H1 (cell line): ENCODE data around the gene SNAP47. TPM values are rescaled to one million over a fixed set of nuclear protein-coding genes. Genes with fewer than 3 reads are reported as not detected.

Experiments used
- CTCF ChIA-PET: fragments of 300-600 bp; sonication (Branson Sonifier 250); formaldehyde crosslinking; loops from one replicate; lab custom pipeline; 2021; ENCODE audit not compliant: partially characterized antibody; lab: Charles Lee
- POLR2A ChIA-PET: fragments of 300-600 bp; sonication (Branson Sonifier 250); formaldehyde crosslinking; loops from one replicate; lab custom pipeline; 2021; ENCODE audit warnings: inconsistent platforms; ENCODE audit not compliant: partially characterized antibody; lab: Charles Lee
- DNase-seq, 2 experiments: peaks; one replicate each; pipeline versions ENCODE4 v3.0.0 to v3.0.0-alpha.2; 2010 to 2022; ENCODE audit warnings: low spot score in 2 of 2, low read depth in 1 of 2, mixed read lengths in 1 of 2
- FAIRE-seq: peaks from 2 replicates; lab custom pipeline; 2011; peaks lifted over from hg19 to GRCh38; lab: Jason Lieb, UNC
- H2AFZ ChIP-seq: 2 replicates; pipeline ENCODE4 v1.8.1; 2012; ENCODE audit warnings: low read length, inconsistent platforms
- H2AK5ac ChIP-seq: 2 replicates; pipeline ENCODE4 v1.6.1; 2013; ENCODE audit warnings: low read depth, low read length
- H2BK120ac ChIP-seq: replicated peaks from 2 replicates; pipeline ENCODE3; 2013; ENCODE audit warnings: low read depth, low read length, inconsistent platforms
- H2BK12ac ChIP-seq: 2 replicates; pipeline ENCODE4 v1.6.1; 2013; ENCODE audit warnings: low read depth, low read length
- H2BK15ac ChIP-seq: 2 replicates; pipeline ENCODE4 v1.6.1; 2013; ENCODE audit warnings: low read length
- H2BK20ac ChIP-seq: 2 replicates; pipeline ENCODE4 v1.6.1; 2013; ENCODE audit warnings: low read length
- H2BK5ac ChIP-seq: 2 replicates; pipeline ENCODE4 v1.6.1; 2013; ENCODE audit warnings: low read depth, low read length
- H3K14ac ChIP-seq: 2 replicates; pipeline ENCODE4 v1.6.1; 2013; ENCODE audit warnings: inconsistent platforms; ENCODE audit not compliant: insufficient read length
- H3K18ac ChIP-seq: 2 replicates; pipeline ENCODE4 v1.6.1; 2013; ENCODE audit warnings: low read length; ENCODE audit errors: extremely low read depth
- H3K23ac ChIP-seq: 2 replicates; pipeline ENCODE4 v1.6.1; 2013; ENCODE audit warnings: inconsistent platforms; ENCODE audit not compliant: insufficient read length
- H3K23me2 ChIP-seq: 2 replicates; pipeline ENCODE4 v1.6.1; 2013; ENCODE audit warnings: low read depth, low read length
- H3K27ac ChIP-seq: 2 replicates; pipeline ENCODE4 v1.6.1; 2011; ENCODE audit warnings: low read depth, low read length, inconsistent platforms
- H3K27me3 ChIP-seq, 4 experiments: replicated peaks in 1 of 4; 1 replicate in 1 of 4; 2 replicates in 3 of 4; pipeline versions ENCODE4 v1.6.1 to v1.8.1; 2011 to 2013; ENCODE audit warnings: low read length in 3 of 4, mild to moderate bottlenecking in 3 of 4, inconsistent platforms in 2 of 4, mixed read lengths in 2 of 4, moderate library complexity in 1 of 4; ENCODE audit not compliant: control insufficient read depth in 3 of 4, insufficient read depth in 3 of 4; ENCODE audit errors: extremely low read depth in 1 of 4
- H3K36me3 ChIP-seq, 4 experiments: 2 replicates each; pipeline versions ENCODE4 v1.6.1 to v1.8.1; 2011 to 2013; ENCODE audit warnings: mild to moderate bottlenecking in 4 of 4, low read length in 3 of 4, moderate library complexity in 2 of 4, control low read depth in 1 of 4, inconsistent platforms in 1 of 4; ENCODE audit not compliant: insufficient read depth in 4 of 4, control insufficient read depth in 2 of 4
- H3K4ac ChIP-seq: replicated peaks from 2 replicates; pipeline ENCODE3; 2013; ENCODE audit warnings: low read length, low read depth, mixed read lengths, inconsistent platforms; ENCODE audit not compliant: insufficient read length
- H3K4me1 ChIP-seq, 4 experiments: replicated peaks in 1 of 4; 1 replicate in 1 of 4; 2 replicates in 3 of 4; pipeline versions ENCODE4 v1.6.1 to v1.8.1; 2011 to 2013; ENCODE audit warnings: low read length in 3 of 4, inconsistent platforms in 2 of 4, mixed read lengths in 1 of 4; ENCODE audit not compliant: insufficient read depth in 4 of 4, control insufficient read depth in 3 of 4
- H3K4me2 ChIP-seq, 2 experiments: 2 replicates each; pipeline versions ENCODE4 v1.6.1 to v1.8.1; 2011 to 2013; ENCODE audit warnings: low read depth in 2 of 2, low read length in 2 of 2, control low read depth in 1 of 2, inconsistent platforms in 1 of 2, mild to moderate bottlenecking in 1 of 2; ENCODE audit not compliant: insufficient read depth in 1 of 2
- H3K4me3 ChIP-seq, 4 experiments: fragments of 200-600, 300-600 bp in 1 of 4; sonication (generic), shearing (Covaris generic), sonication (Bioruptor Twin) in 1 of 4; 2 replicates each; pipeline versions ENCODE4 v1.5.1 to v1.8.1; 2011 to 2016; ENCODE audit warnings: low read length in 4 of 4, low read depth in 3 of 4, control low read depth in 2 of 4, inconsistent platforms in 2 of 4, mild to moderate bottlenecking in 2 of 4, mixed read lengths in 1 of 4, moderate library complexity in 1 of 4; ENCODE audit not compliant: insufficient read depth in 2 of 4; ENCODE audit errors: extremely low read depth in 1 of 4
- H3K56ac ChIP-seq: replicated peaks from 2 replicates; pipeline ENCODE3; 2013; ENCODE audit warnings: low read depth, mild to moderate bottlenecking, mixed read lengths, low read length, inconsistent platforms; ENCODE audit not compliant: insufficient read length
- H3K79me1 ChIP-seq: 2 replicates; pipeline ENCODE4 v1.6.1; 2013; ENCODE audit warnings: low read depth, low read length, control low read depth
- H3K79me2 ChIP-seq, 2 experiments: 2 replicates each; pipeline versions ENCODE4 v1.6.1 to v1.8.1; 2012 to 2013; ENCODE audit warnings: low read length in 2 of 2, mild to moderate bottlenecking in 2 of 2, inconsistent platforms in 1 of 2; ENCODE audit not compliant: insufficient read depth in 2 of 2, control insufficient read depth in 1 of 2
- H3K9ac ChIP-seq, 4 experiments: replicated peaks in 1 of 4; 1 replicate in 1 of 4; 2 replicates in 3 of 4; pipeline versions ENCODE4 v1.6.1 to v1.8.1; 2011 to 2013; ENCODE audit warnings: low read depth in 3 of 4, low read length in 3 of 4, control low read depth in 2 of 4, mild to moderate bottlenecking in 2 of 4, moderate library complexity in 2 of 4, inconsistent platforms in 1 of 4; ENCODE audit errors: extremely low read depth in 1 of 4
- H3K9me3 ChIP-seq, 2 experiments: 2 replicates each; pipeline versions ENCODE4 v1.6.1 to v1.8.1; 2012 to 2013; ENCODE audit warnings: mild to moderate bottlenecking in 2 of 2, moderate library complexity in 2 of 2, control low read depth in 1 of 2, inconsistent platforms in 1 of 2, low read depth in 1 of 2, low read length in 1 of 2, mixed read lengths in 1 of 2; ENCODE audit not compliant: insufficient read depth in 2 of 2
- H4K20me1 ChIP-seq, 2 experiments: replicated peaks in 1 of 2; 2 replicates each; pipeline versions ENCODE3 to v1.8.1; 2011 to 2013; ENCODE audit warnings: inconsistent platforms in 2 of 2, low read length in 2 of 2, mild to moderate bottlenecking in 1 of 2; ENCODE audit not compliant: insufficient read depth in 2 of 2, control insufficient read depth in 1 of 2
- H4K5ac ChIP-seq: 2 replicates; pipeline ENCODE4 v1.6.1; 2013; ENCODE audit warnings: low read length, low read depth, mixed read lengths, inconsistent platforms; ENCODE audit not compliant: insufficient read length
- H4K8ac ChIP-seq: 2 replicates; pipeline ENCODE4 v1.8.0; 2013; ENCODE audit warnings: mild to moderate bottlenecking, moderate library complexity, low read length, inconsistent platforms; ENCODE audit not compliant: insufficient read depth; ENCODE audit errors: extremely low read depth
- H4K91ac ChIP-seq: replicated peaks from 2 replicates; pipeline ENCODE3; 2013; ENCODE audit warnings: low read length, mixed read lengths, inconsistent platforms; ENCODE audit not compliant: insufficient read length
- BRCA1 ChIP-seq: IDR thresholded peaks from 2 replicates; pipeline ENCODE4 v1.6.1; 2012; ENCODE audit warnings: low read depth, low read length, improper control_type of control experiment
- FOSL1 ChIP-seq: IDR thresholded peaks from 2 replicates; pipeline ENCODE4 v1.6.1; 2011; ENCODE audit warnings: mild to moderate bottlenecking, low read depth, low read length, moderate library complexity; ENCODE audit not compliant: insufficient read depth
- HDAC6 ChIP-seq: IDR thresholded peaks from one replicate; pipeline ENCODE4 v1.7.1; 2012; ENCODE audit warnings: low read depth, mild to moderate bottlenecking, inconsistent platforms, low read length, moderate library complexity
- MAX ChIP-seq: IDR thresholded peaks from 2 replicates; pipeline ENCODE4 v1.6.1; 2012; ENCODE audit warnings: inconsistent platforms
- NANOG ChIP-seq: IDR thresholded peaks from 2 replicates; pipeline ENCODE4 v1.6.1; 2011; ENCODE audit warnings: low read length, low read depth, mild to moderate bottlenecking, inconsistent platforms; ENCODE audit not compliant: insufficient read depth, poor library complexity, severe bottlenecking
- NRF1 ChIP-seq: IDR thresholded peaks from 2 replicates; pipeline ENCODE4 v1.6.1; 2011; ENCODE audit warnings: mild to moderate bottlenecking, low read depth, low read length, improper control_type of control experiment
- POU5F1 ChIP-seq: IDR thresholded peaks from 2 replicates; pipeline ENCODE4 v1.6.1; 2011; ENCODE audit warnings: low read depth, mild to moderate bottlenecking, low read length, moderate library complexity
- RFX5 ChIP-seq: IDR thresholded peaks from 2 replicates; pipeline ENCODE4 v1.6.1; 2011; ENCODE audit warnings: low read depth, low read length, improper control_type of control experiment, borderline replicate concordance
- SIN3A ChIP-seq, 2 experiments: IDR thresholded peaks in 1 of 2; conservative IDR thresholded peaks in 1 of 2; 2 replicates each; pipeline ENCODE4 v1.6.1; 2011 to 2012; ENCODE audit warnings: low read length in 2 of 2, improper control_type of control experiment in 1 of 2, low read depth in 1 of 2, mild to moderate bottlenecking in 1 of 2
- SP4 ChIP-seq: IDR thresholded peaks from 2 replicates; pipeline ENCODE4 v1.6.1; 2012; ENCODE audit warnings: low read length, inconsistent platforms
- TBP ChIP-seq: IDR thresholded peaks from 2 replicates; pipeline ENCODE4 v1.6.1; 2011; ENCODE audit warnings: low read depth, low read length, improper control_type of control experiment
- WGBS, 2 experiments: shearing (Covaris generic) in 1 of 2; methylation state at CpG; one replicate each; pipeline versions ENCODE4 v1.1.6 to v1.1.7; 2013 to 2015; ENCODE audit warnings: low lambda C conversion rate in 2 of 2, mixed read lengths in 2 of 2, inconsistent platforms in 1 of 2, low coverage in 1 of 2, missing lambda C conversion rate in 1 of 2; ENCODE audit not compliant: insufficient replicate concordance in 2 of 2, insufficient coverage in 1 of 2, insufficient read length in 1 of 2; ENCODE audit errors: extremely low coverage in 1 of 2, missing lambda C conversion rate in 1 of 2; 5-methylcytosine and 5-hydroxymethylcytosine counted together
- polyA plus RNA-seq, 7 experiments: library from polyadenylated mRNA; depleted of rRNA in 3 of 7; stranded (reverse) in 5 of 7; unstranded in 2 of 7; fragments of >200 nt in 5 of 7; fragments of 200-250 nt in 2 of 7; gene quantifications; 1 replicate in 5 of 7; 2 replicates in 1 of 7; 4 replicates in 1 of 7; pipeline versions ENCODE4 v1.2.1 to v1.2.3, GENCODE V29; 2011 to 2013; ENCODE audit warnings: missing spikeins in 2 of 7, mixed read lengths in 2 of 7
- total RNA-seq: library from RNA; stranded (reverse); fragmentation: NEBNext Ultra II Directional; extraction: Animal tissue kit (Norgen Biotek cat#: 25700); gene quantifications from 2 replicates; pipeline ENCODE4 v1.2.1, GENCODE V29; 2021

The SNAP47 gene
- total and polyA plus RNA-seq, 2 of the 8 experiments (the other 6 are each of a cell fraction or from before 2014, with no cell fraction given): 37.6 to 42.2 TPM

- Histone ChIP-seq H3K36me3 (peaks cover 6 to 23% (median 11%) of the 10 kb centered on the region in 4 experiments; a peak in 6 of 8 replicates), H2BK15ac (0 out of 2 replicates have a peak overlapping the region, but pooled peaks have one; percentile 16), H4K8ac (no peak overlapping the region), H3K23me2 (peaks cover 5% of the 10 kb centered on the region), H3K27ac (no peak overlapping the region), H3K18ac (peak overlapping the region; percentile 15; the same call in 1 of the 2 replicates), H3K4me2 (peak overlapping the region; percentile 84 to 100), H3K56ac (no peak overlapping the region), H2BK20ac (no peak overlapping the region), H2BK5ac (peak overlapping the region; percentile 26; the same call in 1 of the 2 replicates), H3K9ac (peak overlapping the region in 3 of 4 experiments; percentile 31 to 66 (median 54); a peak in 6 of 7 replicates), H3K27me3 (no peaks in the 10 kb centered on the region), H3K79me1 (0 out of 2 replicates have a peak, but pooled peaks cover 3% of the 10 kb centered on the region), H3K23ac (no peak overlapping the region), H2AFZ (no peak overlapping the region), H4K5ac (no peak overlapping the region), H4K20me1 (peaks cover 3 to 29% of the 10 kb centered on the region in 2 experiments), H2AK5ac (peak overlapping the region; percentile 43; the same call in 1 of the 2 replicates), H3K9me3 (0 out of 4 replicates have a peak, but pooled peaks cover 0 to under 1% of the 10 kb centered on the region in 2 experiments), H2BK12ac (no peak overlapping the region), H3K4ac (no peak overlapping the region), H3K4me1 (peaks cover 0 to 19% (median 13%) of the 10 kb centered on the region in 4 experiments; a peak in 6 of 7 replicates), H4K91ac (no peak overlapping the region), H3K79me2 (peaks cover 0 to 8% of the 10 kb centered on the region in 2 experiments; a peak in 1 of 4 replicates), H2BK120ac (no peak overlapping the region), H3K14ac (no peak overlapping the region), H3K4me3 (peak overlapping the region; percentile 67 to 95 (median 74))
- peak in 1 of 2 experiments; percentile 59 for DNase-seq
- WGBS, 2 experiments: 73% methylated on average over 5 of the region's 5 CpGs; no CpG with 5 or more reads in 1 of the 2 experiments
- CTCF ChIA-PET: interaction anchor here (1.0 to 2.9 kb wide), 18 partner anchors 11 to 273 kb away, joined by 3 to 11 read pairs (median 5); no protein-coding TSS in a partner anchor
- POLR2A ChIA-PET: interaction anchor here (1.0 to 1.9 kb wide), 4 partner anchors 15 to 158 kb away, joined by 3 to 5 read pairs (median 4); no protein-coding TSS in a partner anchor
- FAIRE-seq: no peak
- TF ChIP-seq POU5F1 (no peak), SIN3A (conservative IDR thresholded peaks at IDR 0.05 in 1 of 2, IDR thresholded peaks at IDR 0.05 in 1 of 2; ENCODE audit: low read depth in 1 of 2, low read length in 2 of 2) (no peak), MAX (peak; percentile 90), SP4 (no peak), NRF1 (no peak), NANOG (no peak), FOSL1 (no peak), HDAC6 (no peak), RFX5 (no peak), BRCA1 (no peak), TBP (no peak)
Measured at GRCh38 chr1:227729144-227729880, 5.9 kb upstream of the SNAP47 start.
